HepG2 (cell line): ENCODE results near the gene TMEM231. TPM values are rescaled to one million over a fixed set of nuclear protein-coding genes. Genes with fewer than 3 reads are reported as not detected.

Experiments used
- ATAC-seq: fragments of 200-7000 bp; cut with Tn5 transposase; 3 replicates; pipeline ENCODE4 v1.9.1; 2020; ENCODE audit warnings: mild to moderate bottlenecking, moderate library complexity
- BruUV-seq: library from RNA; stranded (reverse); fragments of 400-500 nt; replicated peaks from 2 replicates; lab custom pipeline; 2021; lab: Mats Ljungman, UMichigan
- CTCF ChIA-PET: fragments of 300-600 bp; formaldehyde crosslinking; extraction: SDS; loops from one replicate; lab custom pipeline; 2021; ENCODE audit warnings: low total read pairs, inconsistent platforms, low intra/inter-chr PET ratio; lab: Yijun Ruan, JAX
- POLR2A ChIA-PET: fragments of 350-600 bp; sonication (Branson Sonifier 250); formaldehyde crosslinking; loops from one replicate; lab custom pipeline; 2020; ENCODE audit warnings: antibody characterized with exemption, inconsistent platforms; lab: Yijun Ruan, JAX
- DNase-seq: peaks from one replicate; pipeline ENCODE4 v3.0.0-alpha.2; 2015; ENCODE audit warnings: low spot score
- FAIRE-seq: peaks from 3 replicates; lab custom pipeline; 2011; peaks lifted over from hg19 to GRCh38; lab: Jason Lieb, UNC
- H2AFZ ChIP-seq: one replicate; pipeline ENCODE4 v1.6.1; 2011; ENCODE audit warnings: low read length, inconsistent platforms
- H3K27ac ChIP-seq: fragments of 300-600 bp; 3 replicates; pipeline ENCODE4 v1.8.0; 2011; ENCODE audit warnings: mixed run types, mild to moderate bottlenecking, mixed read lengths, low read length, inconsistent platforms; ENCODE audit not compliant: insufficient read depth; ENCODE audit errors: extremely low read length
- H3K27me3 ChIP-seq, 2 experiments: fragments of 200-600 bp in 1 of 2; 2 replicates in 1 of 2; 3 replicates in 1 of 2; pipeline versions ENCODE4 v1.6.0 to v1.8.0; 2011; ENCODE audit warnings: low read length in 2 of 2, mild to moderate bottlenecking in 2 of 2, moderate library complexity in 2 of 2, inconsistent platforms in 1 of 2; ENCODE audit not compliant: insufficient read depth in 2 of 2, control insufficient read depth in 1 of 2
- H3K36me3 ChIP-seq, 2 experiments: fragments of 200-600 bp in 1 of 2; replicated peaks in 1 of 2; 2 replicates in 1 of 2; 3 replicates in 1 of 2; pipeline versions ENCODE4 v1.5.1 to v1.8.0; 2011; ENCODE audit warnings: low read length in 2 of 2, inconsistent platforms in 1 of 2; ENCODE audit not compliant: insufficient read depth in 2 of 2, control insufficient read depth in 1 of 2
- H3K4me1 ChIP-seq: 2 replicates; pipeline ENCODE4 v1.5.1; 2012; ENCODE audit warnings: low read length, inconsistent platforms; ENCODE audit not compliant: insufficient read depth
- H3K4me2 ChIP-seq: 2 replicates; pipeline ENCODE4 v1.6.0; 2011; ENCODE audit warnings: low read depth, low read length, inconsistent platforms
- H3K4me3 ChIP-seq, 3 experiments: fragments of 200-600 bp in 1 of 3; sonication (generic), shearing (Covaris generic) in 1 of 3; replicated peaks in 1 of 3; 2 replicates each; pipeline ENCODE4 v1.5.1; 2011 to 2016; ENCODE audit warnings: low read length in 3 of 3, inconsistent platforms in 2 of 3, low read depth in 2 of 3, mild to moderate bottlenecking in 2 of 3, control low read depth in 1 of 3, mixed read lengths in 1 of 3; ENCODE audit not compliant: insufficient read depth in 1 of 3
- H3K79me2 ChIP-seq: one replicate; pipeline ENCODE4 v1.6.1; 2011; ENCODE audit warnings: low read length, inconsistent platforms; ENCODE audit not compliant: insufficient read depth
- H3K9ac ChIP-seq: 2 replicates; pipeline ENCODE4 v1.6.0; 2011; ENCODE audit warnings: mild to moderate bottlenecking, low read depth, low read length, inconsistent platforms; ENCODE audit not compliant: insufficient read depth
- H3K9me3 ChIP-seq: 2 replicates; pipeline ENCODE4 v1.5.1; 2012; ENCODE audit warnings: mild to moderate bottlenecking, low read length
- H4K20me1 ChIP-seq: 2 replicates; pipeline ENCODE4 v1.6.0; 2011; ENCODE audit warnings: inconsistent platforms, mild to moderate bottlenecking, low read length, moderate library complexity; ENCODE audit not compliant: insufficient read depth
- ARID5B ChIP-seq: IDR thresholded peaks from 2 replicates; pipeline ENCODE4 v1.4.0; 2020; ENCODE audit warnings: mild to moderate bottlenecking, missing genetic modification reagents
- EED ChIP-seq: sonication (generic); formaldehyde crosslinking; IDR thresholded peaks from 2 replicates; pipeline ENCODE4 v1.5.0; 2020; ENCODE audit warnings: mild to moderate bottlenecking, missing genetic modification reagents
- GATAD1 ChIP-seq: IDR thresholded peaks from 2 replicates; pipeline ENCODE4 v1.6.1; 2016; ENCODE audit warnings: missing genetic modification reagents, missing compliant biosample characterization
- HNF4A ChIP-seq: sonication (generic); formaldehyde crosslinking; IDR thresholded peaks from 2 replicates; pipeline ENCODE4 v1.4.0; 2020; ENCODE audit warnings: missing genetic modification reagents
- KAT8 ChIP-seq: IDR thresholded peaks from 2 replicates; pipeline ENCODE4 v1.6.1; 2016; ENCODE audit warnings: missing genetic modification reagents, missing compliant biosample characterization
- NCOA2 ChIP-seq: sonication (generic); formaldehyde crosslinking; IDR thresholded peaks from 2 replicates; pipeline ENCODE4 v1.8.0; 2022; ENCODE audit warnings: inconsistent platforms
- NCOA5 ChIP-seq: sonication (generic); formaldehyde crosslinking; IDR thresholded peaks from 2 replicates; pipeline ENCODE4 v1.4.0; 2020; ENCODE audit warnings: missing genetic modification reagents
- NR2F1 ChIP-seq, 2 experiments: fragments of 450-650 bp in 1 of 2; formaldehyde crosslinking in 1 of 2; IDR thresholded peaks; 2 replicates each; pipeline versions ENCODE4 v1.5.0 to v1.6.1; 2016 to 2020; ENCODE audit warnings: mild to moderate bottlenecking in 1 of 2, missing compliant biosample characterization in 1 of 2, missing genetic modification reagents in 1 of 2, moderate library complexity in 1 of 2
- PBX2 ChIP-seq: IDR thresholded peaks from 2 replicates; pipeline ENCODE4 v1.6.1; 2016; ENCODE audit warnings: control low read depth
- RELA ChIP-seq: sonication (generic); formaldehyde crosslinking; IDR thresholded peaks from 2 replicates; pipeline ENCODE4 v1.4.0; 2020; ENCODE audit warnings: missing genetic modification reagents
- SMC3 ChIP-seq: IDR thresholded peaks from 2 replicates; pipeline ENCODE4 v1.6.1; 2011; ENCODE audit warnings: low read length, improper control_type of control experiment
- ZBTB34 ChIP-seq: sonication (generic); formaldehyde crosslinking; IDR thresholded peaks from 2 replicates; pipeline ENCODE4 v1.8.0; 2022; ENCODE audit warnings: mild to moderate bottlenecking, missing genetic modification reagents
- ZIK1 ChIP-seq: sonication (generic); formaldehyde crosslinking; IDR thresholded peaks from 2 replicates; pipeline ENCODE4 v1.5.0; 2020; ENCODE audit warnings: mild to moderate bottlenecking, low read depth, missing genetic modification reagents, borderline replicate concordance
- ZMYM2 ChIP-seq: sonication (generic); formaldehyde crosslinking; IDR thresholded peaks from 2 replicates; pipeline ENCODE4 v1.8.0; 2022; ENCODE audit warnings: mild to moderate bottlenecking, missing genetic modification reagents
- ZNF329 ChIP-seq: sonication (generic); formaldehyde crosslinking; IDR thresholded peaks from 2 replicates; pipeline ENCODE4 v1.9.0; 2021; ENCODE audit warnings: low read depth, mild to moderate bottlenecking, missing genetic modification reagents
- ZNF773 ChIP-seq: sonication (generic); formaldehyde crosslinking; IDR thresholded peaks from 2 replicates; pipeline ENCODE4 v1.4.0; 2020; ENCODE audit warnings: missing genetic modification reagents, borderline replicate concordance
- ZSCAN31 ChIP-seq: sonication (generic); formaldehyde crosslinking; IDR thresholded peaks from 2 replicates; pipeline ENCODE4 v1.5.0; 2020; ENCODE audit warnings: low read depth, mild to moderate bottlenecking, missing genetic modification reagents
- WGBS: methylation state at CpG from one replicate; pipeline ENCODE4 v1.1.6; 2017; ENCODE audit warnings: low lambda C conversion rate; 5-methylcytosine and 5-hydroxymethylcytosine counted together
- in situ Hi-C: cut with HindIII; loops from 2 replicates; pipeline ENCODE4 v1.10.0; 2017; ENCODE audit warnings: low pct_unique_long_range_greater_than_20kb; ENCODE audit not compliant: extremely low pct_ligation_motif_present
- intact Hi-C: fragments of 100-400 bp; cut with micrococcal nuclease; formaldehyde crosslinking; loops from one replicate; pipeline ENCODE4 v1.10.0; 2022; ENCODE audit not compliant: unreplicated experiment
- polyA plus RNA-seq, 8 experiments: library from polyadenylated mRNA; depleted of rRNA in 3 of 8; stranded (reverse) in 7 of 8; unstranded in 1 of 8; fragments of >200 nt; fragmentation: Illumina TruSeq in 4 of 8; extraction: Trizol in 4 of 8; gene quantifications; 2 replicates each; pipeline versions ENCODE4 v1.2.1 to v1.2.3, GENCODE V29; 2011 to 2016; ENCODE audit warnings: low read depth in 4 of 8, missing spikeins in 1 of 8, mixed read lengths in 1 of 8; ENCODE audit not compliant: insufficient read depth in 1 of 8
- total RNA-seq, 5 experiments: library from RNA; depleted of rRNA; stranded (reverse); fragments of >200 nt; fragmentation: Illumina TruSeq; extraction: Trizol; gene quantifications; 2 replicates each; pipeline ENCODE4 v1.2.3, GENCODE V29; 2016; ENCODE audit warnings: low read depth in 1 of 5

The TMEM231 gene
- total and polyA plus RNA-seq, 2 of the 13 experiments (the other 11 are each of a cell fraction or from before 2014, with no cell fraction given), result 3.5 to 7.4 TPM

GRCh38 chr16:75514296-75514695, 41.8 kb downstream of the TMEM231 start (continued):
- no peak for TF ChIP-seq ZBTB34
- no peak for TF ChIP-seq ZIK1 (CRISPR knock-in tag)
- TF ChIP-seq PBX2 (CRISPR knock-in tag), result no peak
- no peak for TF ChIP-seq ZNF329 (CRISPR knock-in tag)
- no peak for TF ChIP-seq GATAD1

GRCh38 chr16:75506574-75506973, 49.5 kb downstream of the TMEM231 start:
- peak; percentile 61 for ATAC-seq
- POLR2A ChIA-PET, result interaction anchor here (2.2 kb wide), 1 partner anchor 11 kb away, joined by 8 read pairs; no protein-coding TSS in a partner anchor
- Histone ChIP-seq H3K79me2 (no peaks in the 10 kb centered on the region), H3K36me3 (no peaks in the 10 kb centered on the region), H3K4me3 (no peak overlapping the region), H2AFZ (no peak overlapping the region), H3K27me3 (peaks cover 0 to 7% of the 10 kb centered on the region in 2 experiments; a peak in 2 of 5 replicates), H3K4me2 (peak overlapping the region; percentile 53), H3K9ac (no peak overlapping the region), H4K20me1 (no peaks in the 10 kb centered on the region), H3K4me1 (peaks cover 46% of the 10 kb centered on the region), H3K9me3 (no peaks in the 10 kb centered on the region), H3K27ac (no peak overlapping the region)
- peak; percentile 75 for FAIRE-seq
- in situ Hi-C loops (no loop called here), intact Hi-C loops (no loop called here)
- CTCF ChIA-PET, result no interaction called here
- no TSS peak for BruUV-seq
- WGBS, result 3% methylated on average over 7 of the region's 7 CpGs
- peak; percentile 79 for DNase-seq
- TF ChIP-seq RELA (CRISPR knock-in tag), result no peak
- no peak for TF ChIP-seq ZNF773 (CRISPR knock-in tag)
- TF ChIP-seq ARID5B (CRISPR knock-in tag), result peak; percentile 81
- no peak for TF ChIP-seq ZSCAN31
- TF ChIP-seq NCOA2 (CRISPR knock-in tag), result peak; percentile 55
- no peak; the same call in 1 of the 2 replicates for TF ChIP-seq SMC3
- TF ChIP-seq ZBTB34, result no peak
- no peak for TF ChIP-seq NCOA5
- no peak for TF ChIP-seq EED
- TF ChIP-seq ZMYM2 (CRISPR knock-in tag), result peak; percentile 63; the same call in 1 of the 2 replicates
- peak; percentile 79 for TF ChIP-seq KAT8 (CRISPR knock-in tag)
- TF ChIP-seq NR2F1 (CRISPR knock-in tag; IDR thresholded peaks at IDR 0.05), result no peak
- peak; percentile 45; the same call in 1 of the 2 replicates for TF ChIP-seq HNF4A (CRISPR knock-in tag)
